GM18873 (cell line): ENCODE measurements around the gene SNRNP35.
"Not testable (repeated sequence)": the region's sequence is repeated elsewhere in the genome, so short reads cannot be mapped to it uniquely, and the experiment has no call there.

Source experiments
- ATAC-seq: cut with Tn5 transposase; IDR thresholded peaks from one replicate; pipeline ENCODE4 v1.9.1; 2021; ENCODE audit warnings: mild to moderate bottlenecking, moderate library complexity, moderate number of reproducible peaks; ENCODE audit not compliant: unreplicated experiment, low FRiP score

SNRNP35 gene

GRCh38 chr12:123457980-123458779 lies at the start of gene SNRNP35:
TSS of gene SNRNP35 (plus strand) at chr12:123458139. CDS start at chr12:123465541, 7,402 bp downstream.
- peak; percentile 47 for ATAC-seq

DNA sequence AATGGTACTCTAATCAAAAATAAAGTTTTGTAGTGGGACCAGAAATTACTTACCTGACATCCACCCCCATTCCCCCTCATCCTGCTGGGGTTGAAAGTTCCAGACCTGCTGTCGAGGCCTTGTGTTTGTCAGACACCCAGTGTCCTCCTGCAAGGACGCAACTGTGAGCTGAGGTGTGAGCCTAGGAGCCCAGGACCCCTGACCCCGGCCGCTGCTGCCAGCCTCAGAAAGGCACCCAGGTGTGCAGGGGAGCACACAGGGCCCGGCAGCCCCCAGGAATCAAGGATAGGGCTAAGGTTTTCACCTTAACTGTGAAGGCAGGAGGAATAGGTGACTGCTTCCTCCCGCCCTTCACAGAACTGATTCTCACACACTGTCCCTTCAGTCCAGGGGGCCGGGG lies 49.3 kb upstream of the SNRNP35 start:
- not testable (repeated sequence) for ATAC-seq

DNA sequence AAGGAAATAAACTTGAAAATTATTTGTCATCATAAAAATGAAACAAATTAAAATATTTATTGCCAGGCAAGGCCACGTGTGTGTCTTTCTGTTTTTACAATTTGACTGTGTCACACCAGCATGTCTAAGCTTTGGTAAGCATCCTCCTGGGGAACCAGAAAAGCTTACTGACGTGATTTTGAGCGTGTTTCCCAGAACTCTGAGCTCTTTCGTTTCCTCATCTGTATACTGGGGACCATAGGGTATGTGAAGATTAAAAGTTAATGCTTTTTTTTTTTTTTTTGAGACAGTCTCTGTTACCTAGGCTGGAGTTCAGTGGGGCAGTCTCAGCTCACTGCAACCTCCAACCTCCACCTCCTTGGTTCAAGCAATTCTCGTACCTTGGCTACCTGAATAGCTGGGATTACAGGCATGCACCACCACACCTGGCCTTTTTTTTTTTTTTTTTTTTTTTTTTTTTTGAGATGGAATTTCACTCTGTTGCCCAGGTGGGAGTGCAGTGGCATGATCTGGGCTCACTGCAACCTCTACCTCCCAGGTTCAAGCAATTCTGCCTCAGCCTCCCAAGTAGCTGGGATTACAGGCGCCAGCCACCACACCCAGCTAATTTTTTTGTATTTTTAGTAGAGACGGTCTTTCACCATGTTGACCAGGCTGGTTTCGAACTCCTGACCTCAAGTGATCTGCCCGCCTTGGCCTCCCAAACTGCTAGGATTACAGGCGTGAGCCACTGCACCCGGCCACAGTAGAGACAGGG lies 48.5 kb upstream of the SNRNP35 start:
- ATAC-seq, result not testable (repeated sequence)

GRCh38 chr12:123410041-123410412 lies 47.9 kb upstream of the SNRNP35 start:
- ATAC-seq, result no peak

GRCh38 chr12:123421314-123421713 lies 36.6 kb upstream of the SNRNP35 start:
- no peak for ATAC-seq

GRCh38 chr12:123427036-123427769 lies 30.7 kb upstream of the SNRNP35 start:
- ATAC-seq, result peak; percentile 90

DNA sequence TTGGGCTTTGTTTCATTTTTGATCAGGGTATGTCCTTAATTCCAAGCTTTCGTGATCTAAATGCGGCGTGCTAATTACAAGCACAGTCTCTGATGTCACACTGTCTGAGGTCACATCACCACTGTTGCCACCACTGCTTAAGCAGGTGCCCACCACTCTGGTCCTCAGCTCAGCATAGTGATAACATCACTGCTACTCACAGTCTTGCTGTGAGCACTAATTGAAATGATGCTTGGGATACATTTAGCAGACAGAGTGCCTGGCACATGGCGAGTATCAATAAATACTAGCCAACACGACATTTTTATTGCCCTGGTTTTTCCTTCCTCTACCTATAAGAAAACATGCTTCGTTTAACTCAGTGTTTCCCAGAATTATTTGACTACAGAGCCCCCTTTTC lies 29.3 kb upstream of the SNRNP35 start:
- no peak for ATAC-seq

DNA sequence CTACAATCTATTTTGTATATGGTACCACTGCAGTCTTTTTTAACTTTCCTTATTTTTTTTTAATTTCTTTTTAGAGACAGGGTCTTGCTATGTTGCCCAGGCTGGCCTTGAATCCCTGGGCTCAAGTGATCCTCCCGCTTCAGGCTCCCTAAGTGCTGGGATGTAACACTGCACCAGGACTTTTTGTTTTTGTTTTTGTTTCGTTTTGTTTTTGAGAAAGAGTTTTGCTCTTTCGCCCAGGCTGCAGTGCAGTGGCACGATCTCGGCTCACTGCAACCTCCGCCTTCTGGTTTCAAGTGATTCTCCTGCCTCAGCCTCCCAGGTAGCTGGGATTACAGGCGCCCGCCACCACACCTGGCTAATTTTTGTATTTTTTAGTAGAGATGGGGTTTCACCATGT lies 28.8 kb upstream of the SNRNP35 start:
- ATAC-seq, result not testable (repeated sequence)

DNA sequence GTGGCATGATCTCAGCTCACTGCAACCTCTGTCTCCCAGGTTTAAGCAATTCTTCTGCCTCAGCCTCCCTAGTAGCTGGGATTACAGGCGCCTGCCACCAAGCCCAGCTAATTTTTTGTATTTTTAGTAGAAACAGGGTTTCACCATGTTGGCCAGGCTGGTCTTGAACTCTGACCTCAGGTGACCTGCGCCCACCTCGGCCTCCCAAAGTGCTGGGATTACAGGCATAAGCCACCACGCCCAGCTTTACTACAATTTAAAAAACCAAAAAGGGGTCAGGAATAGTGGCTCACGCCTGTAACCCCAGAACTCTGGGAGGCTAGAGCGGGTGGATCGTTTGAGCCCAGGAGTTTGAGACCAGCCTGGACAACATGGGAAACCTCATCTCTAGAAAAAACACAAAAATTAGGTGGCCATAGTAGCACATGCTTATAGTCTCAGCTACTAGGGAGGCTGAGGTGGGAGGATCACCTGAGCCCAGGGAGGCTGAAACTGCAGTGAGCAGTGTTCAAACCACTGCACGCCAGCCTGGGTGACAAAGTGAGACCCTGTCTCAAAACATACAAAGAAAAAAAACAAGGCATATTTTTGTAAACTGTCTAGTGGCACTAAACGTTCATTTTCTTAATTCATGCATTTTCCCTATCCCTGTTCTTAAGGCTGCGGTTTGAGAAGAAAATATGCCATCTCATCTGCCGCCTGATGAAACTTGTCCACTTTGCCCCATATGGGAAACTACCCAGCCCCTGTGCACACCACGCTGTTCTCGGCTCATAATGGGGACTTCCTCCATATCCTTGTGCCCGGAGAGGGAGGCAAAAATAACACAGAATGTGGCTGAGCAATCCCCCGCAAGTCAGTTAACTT lies 25.8 kb upstream of the SNRNP35 start:
- not testable (repeated sequence) for ATAC-seq

GRCh38 chr12:123433615-123434014 lies 24.3 kb upstream of the SNRNP35 start:
- no peak for ATAC-seq

DNA sequence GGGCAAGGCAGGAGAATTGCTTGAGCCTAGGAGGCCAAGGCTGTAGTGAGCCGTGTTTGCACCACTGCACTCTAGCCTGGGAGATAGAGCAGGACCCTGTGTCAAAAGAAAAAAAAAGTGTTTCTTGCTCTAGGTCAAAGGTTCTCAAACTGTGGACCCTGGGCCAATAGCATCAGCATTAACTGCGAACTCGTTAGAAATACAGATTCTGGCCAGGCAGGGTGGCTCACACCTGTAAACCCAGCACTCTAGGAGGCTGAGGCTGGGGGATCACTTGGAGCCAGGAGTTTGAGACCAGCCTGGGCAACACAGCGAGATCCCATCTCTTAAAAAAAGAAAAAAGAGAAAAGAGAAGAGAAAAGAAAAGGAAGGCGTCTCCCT lies 22.3 kb upstream of the SNRNP35 start:
- no peak for ATAC-seq

DNA sequence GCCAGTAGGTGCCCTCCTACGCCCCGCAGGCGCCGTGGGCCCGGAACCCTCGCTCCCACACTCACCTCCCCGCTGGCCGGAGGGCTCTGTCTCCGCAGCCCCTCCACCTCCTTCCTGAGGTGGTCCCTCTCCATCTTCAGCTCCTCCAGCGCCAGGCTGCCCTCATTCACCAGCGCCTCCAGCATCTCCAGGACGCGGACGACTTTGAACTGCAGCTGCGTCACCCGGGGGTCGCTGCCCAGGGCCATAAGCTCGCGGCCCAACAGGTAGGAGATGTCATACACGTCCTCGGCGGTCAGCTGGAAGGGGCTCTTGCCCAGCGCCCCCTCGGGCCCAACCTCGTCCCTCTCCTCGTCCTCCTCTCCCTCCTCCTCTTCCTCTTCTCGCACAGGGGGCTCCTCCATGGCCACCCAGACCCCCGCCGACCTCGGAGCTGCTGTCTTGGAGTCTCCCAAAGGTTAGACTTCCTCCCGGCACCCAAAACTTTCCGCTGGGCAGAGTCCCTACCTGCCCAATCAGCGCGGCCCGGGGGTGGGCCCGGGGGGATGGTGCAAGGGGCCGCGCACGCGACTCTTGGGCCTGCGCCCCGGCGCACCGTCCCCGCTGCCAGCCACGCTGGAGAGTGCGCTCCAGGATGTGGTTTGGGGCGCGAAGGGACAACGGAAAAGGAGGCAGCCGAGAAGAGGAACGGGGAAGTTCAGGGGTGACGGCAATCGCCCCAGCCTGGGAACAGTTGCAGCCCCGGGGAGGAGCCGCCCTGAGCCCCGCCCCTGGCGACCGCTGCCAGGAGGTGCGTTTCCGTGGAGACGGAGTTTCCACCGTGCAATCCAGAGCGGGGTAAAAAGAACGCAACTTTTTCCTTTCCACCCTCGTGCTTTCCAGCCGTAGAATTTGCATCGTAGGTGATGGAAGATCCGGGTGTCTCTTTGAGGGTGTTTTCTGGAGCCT lies 21.6 kb upstream of the SNRNP35 start, which contains the start of gene RILPL2:
Gene RILPL2, minus strand, starts transcription at position 668 of the 948 bp plus-strand sequence. Its CDS starts 264 bp downstream, at position 404.
- ATAC-seq, result peak; percentile 45

GRCh38 chr12:123441523-123442164 lies 16.3 kb upstream of the SNRNP35 start:
- ATAC-seq, result peak; percentile 51

DNA sequence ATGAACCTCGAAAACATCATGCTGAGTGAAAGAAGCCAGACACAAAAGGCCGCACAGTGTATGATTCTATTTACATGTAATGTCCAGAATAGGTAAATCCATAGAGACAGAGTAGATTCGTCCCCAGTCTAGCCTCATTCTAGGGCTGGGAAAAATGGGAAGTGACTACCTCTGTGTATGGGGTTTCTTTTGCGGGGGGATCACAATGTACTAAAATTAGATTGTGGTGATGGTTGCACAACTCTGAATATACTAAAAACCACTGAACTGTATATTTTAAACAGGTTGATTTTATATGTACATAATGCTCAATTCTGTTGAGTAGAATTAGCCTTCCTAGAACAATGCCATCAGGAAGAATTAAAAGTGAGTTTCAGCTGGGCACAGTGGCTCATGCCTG lies 15.2 kb upstream of the SNRNP35 start:
- no peak for ATAC-seq

GRCh38 chr12:123444092-123445026 lies 13.6 kb upstream of the SNRNP35 start:
- ATAC-seq, result no peak

- no peak for ATAC-seq
Measured at GRCh38 chr12:123445388-123446332, 12.3 kb upstream of the SNRNP35 start.
